HCT116 (cell line): ENCODE results near the gene DCAF15. TPM values are rescaled to one million over a fixed set of nuclear protein-coding genes. Genes with fewer than 3 reads are reported as not detected.

ENCODE experiments used
- ATAC-seq: fragments of 200-7000 bp; cut with Tn5 transposase; 2 replicates; pipeline ENCODE4 v1.9.1; 2020; ENCODE audit warnings: mild to moderate bottlenecking, moderate library complexity
- BruUV-seq: library from RNA; stranded (reverse); fragments of 400-500 nt; replicated peaks from 2 replicates; lab custom pipeline; 2021; lab: Mats Ljungman, UMichigan
- CTCF ChIA-PET: fragments of 300-600 bp; sonication (Branson Sonifier 250); formaldehyde crosslinking; loops from one replicate; lab custom pipeline; 2021; ENCODE audit warnings: antibody characterized with exemption; lab: Charles Lee
- POLR2A ChIA-PET: fragments of 300-600, 350-600 bp; sonication (Branson Sonifier 250); formaldehyde crosslinking; loops from one replicate; lab custom pipeline; 2021; ENCODE audit warnings: antibody characterized with exemption; lab: Charles Lee
- RAD21 ChIA-PET, 2 experiments: fragments of 300-600 bp; sonication (Branson Sonifier 250); formaldehyde crosslinking; loops; one replicate each; lab custom pipeline; 2023; ENCODE audit warnings: low total read pairs in 2 of 2; ENCODE audit not compliant: uncharacterized antibody in 2 of 2, unreplicated experiment in 2 of 2, low non-redundant PET in 1 of 2; lab: Charles Lee
- DNase-seq: peaks from one replicate; pipeline ENCODE4 v3.0.0-alpha.2; 2010; ENCODE audit warnings: low read depth, low spot score
- H2AFZ ChIP-seq: fragments of 200-600 bp; shearing (Covaris generic), sonication (generic); 2 replicates; pipeline ENCODE4 v1.6.1; 2017; ENCODE audit warnings: low read depth, mixed run types, mixed read lengths, antibody characterized with exemption, low read length; ENCODE audit not compliant: poor library complexity, severe bottlenecking
- H3K27ac ChIP-seq: 2 replicates; pipeline ENCODE4 v1.5.1; 2012; ENCODE audit warnings: low read depth, low read length
- H3K27me3 ChIP-seq: fragments of 200-600 bp; sonication (generic); 2 replicates; pipeline ENCODE4 v1.6.1; 2016; ENCODE audit warnings: mixed run types, low read length, mixed read lengths; ENCODE audit not compliant: insufficient read depth
- H3K36me3 ChIP-seq, 2 experiments: fragments of 200-500 bp in 1 of 2; fragments of 200-600 bp in 1 of 2; sonication (Bioruptor generic) in 1 of 2; sonication (generic) in 1 of 2; 2 replicates each; pipeline versions ENCODE4 v1.5.1 to v1.6.1; 2014 to 2016; ENCODE audit warnings: low read length in 2 of 2, inconsistent platforms in 1 of 2, mixed read lengths in 1 of 2, mixed run types in 1 of 2; ENCODE audit not compliant: insufficient read depth in 2 of 2, control insufficient read depth in 1 of 2
- H3K4me1 ChIP-seq, 2 experiments: fragments of 200-600 bp in 1 of 2; sonication (generic) in 1 of 2; 2 replicates each; pipeline versions ENCODE4 v1.5.1 to v1.6.1; 2012 to 2017; ENCODE audit warnings: low read length in 2 of 2, inconsistent platforms in 1 of 2, mild to moderate bottlenecking in 1 of 2, mixed read lengths in 1 of 2, mixed run types in 1 of 2, moderate library complexity in 1 of 2; ENCODE audit not compliant: insufficient read depth in 2 of 2, control insufficient read depth in 1 of 2
- H3K4me2 ChIP-seq: fragments of 200-600 bp; sonication (generic); 2 replicates; pipeline ENCODE4 v1.6.1; 2017; ENCODE audit warnings: mixed run types, low read length, mixed read lengths
- H3K4me3 ChIP-seq, 2 experiments: fragments of 200-600 bp in 1 of 2; sonication (generic) in 1 of 2; replicated peaks in 1 of 2; 2 replicates each; pipeline ENCODE4 v1.5.1; 2011 to 2016; ENCODE audit warnings: low read length in 2 of 2, control low read depth in 1 of 2, low read depth in 1 of 2, mild to moderate bottlenecking in 1 of 2, mixed read lengths in 1 of 2, mixed run types in 1 of 2
- H3K79me2 ChIP-seq: fragments of 200-600 bp; sonication (generic); 2 replicates; pipeline ENCODE4 v1.6.1; 2017; ENCODE audit warnings: mild to moderate bottlenecking, mixed run types, low read length, moderate library complexity, mixed read lengths; ENCODE audit not compliant: insufficient read depth
- H3K9ac ChIP-seq: fragments of 200-600 bp; sonication (generic); 2 replicates; pipeline ENCODE4 v1.6.1; 2016; ENCODE audit warnings: low read length, mixed read lengths
- H3K9me2 ChIP-seq: fragments of 200-600 bp; sonication (generic), shearing (Covaris generic); 2 replicates; pipeline ENCODE4 v1.6.1; 2017; ENCODE audit warnings: mixed run types, mild to moderate bottlenecking, moderate library complexity; ENCODE audit not compliant: insufficient read depth
- H3K9me3 ChIP-seq, 2 experiments: fragments of 200-500 bp in 1 of 2; fragments of 200-600 bp in 1 of 2; sonication (Bioruptor generic) in 1 of 2; sonication (generic) in 1 of 2; 2 replicates each; pipeline ENCODE4 v1.6.1; 2014 to 2017; ENCODE audit warnings: low read length in 2 of 2, mixed read lengths in 2 of 2, inconsistent platforms in 1 of 2, low read depth in 1 of 2, mild to moderate bottlenecking in 1 of 2, mixed run types in 1 of 2, moderate library complexity in 1 of 2; ENCODE audit not compliant: control insufficient read depth in 1 of 2, insufficient read depth in 1 of 2
- H4K20me1 ChIP-seq: fragments of 200-600 bp; sonication (generic), shearing (Covaris generic); 2 replicates; pipeline ENCODE4 v1.6.1; 2017; ENCODE audit warnings: mixed run types, mild to moderate bottlenecking, moderate library complexity; ENCODE audit not compliant: insufficient read depth
- ATF3 ChIP-seq: IDR thresholded peaks from 2 replicates; pipeline ENCODE4 v1.6.1; 2012
- ELF1 ChIP-seq: IDR thresholded peaks from 2 replicates; pipeline ENCODE4 v1.6.1; 2012; ENCODE audit warnings: low read depth, borderline replicate concordance
- POLR2A ChIP-seq: IDR thresholded peaks from 2 replicates; pipeline ENCODE4 v1.7.0; 2011; ENCODE audit warnings: borderline replicate concordance; ENCODE audit not compliant: insufficient read depth, insufficient read length; ENCODE audit errors: extremely low read depth
- RAD21 ChIP-seq: IDR thresholded peaks from 2 replicates; pipeline ENCODE4 v1.6.1; 2012; ENCODE audit warnings: low read depth, mild to moderate bottlenecking
- REST ChIP-seq: IDR thresholded peaks from 2 replicates; pipeline ENCODE4 v1.6.1; 2012; ENCODE audit warnings: low read depth
- SIN3A ChIP-seq: IDR thresholded peaks from 2 replicates; pipeline ENCODE4 v1.6.1; 2012; ENCODE audit warnings: low read depth
- TCF7L2 ChIP-seq: IDR thresholded peaks from 2 replicates; pipeline ENCODE4 v1.7.0; 2011; ENCODE audit warnings: borderline replicate concordance, inconsistent platforms; ENCODE audit not compliant: insufficient read depth, insufficient read length; ENCODE audit errors: extremely low read depth
- YY1 ChIP-seq: IDR thresholded peaks from 2 replicates; pipeline ENCODE4 v1.6.1; 2011; ENCODE audit warnings: low read length, low read depth, moderate library complexity, mild to moderate bottlenecking; ENCODE audit not compliant: insufficient replicate concordance; ENCODE audit errors: extremely low read depth
- ZBTB33 ChIP-seq: IDR thresholded peaks from 2 replicates; pipeline ENCODE4 v1.6.1; 2011; ENCODE audit warnings: mild to moderate bottlenecking, low read length, moderate library complexity; ENCODE audit not compliant: insufficient replicate concordance; ENCODE audit errors: extremely low read depth
- ZNF274 ChIP-seq: fragments of 200-500 bp; sonication (Bioruptor generic); IDR thresholded peaks from 2 replicates; pipeline ENCODE4 v1.6.1; 2014; ENCODE audit warnings: mild to moderate bottlenecking, low read depth, low read length, inconsistent platforms
- intact Hi-C: fragments of 100-400 bp; cut with micrococcal nuclease; formaldehyde crosslinking; loops from 2 replicates; pipeline ENCODE4 v1.10.0; 2022
- total RNA-seq: library from RNA; stranded (reverse); gene quantifications from one replicate; pipeline ENCODE4 v1.2.1, GENCODE V29; 2021; ENCODE audit not compliant: unreplicated experiment

DCAF15 gene
- total RNA-seq, 1 experiment from 2014 or later, result 46.2 TPM

GRCh38 chr19:13918726-13919411 is 33.4 kb upstream of the DCAF15 start (continued):
- no peak for TF ChIP-seq ZBTB33
- TF ChIP-seq SIN3A, result no peak
- TF ChIP-seq YY1, result no peak
- no peak for TF ChIP-seq ZNF274
- no peak for TF ChIP-seq RAD21

- H3K4me3 ChIP-seq, result no peak overlapping the region
- H3K9me3 ChIP-seq, result peaks cover 0 to 6% of the 10 kb centered on the region in 2 experiments; a peak in 1 of 4 replicates
- intact Hi-C loops, result no loop called here
- no peak for TF ChIP-seq TCF7L2
- TF ChIP-seq REST, result no peak
- TF ChIP-seq ZBTB33, result no peak
- no peak for TF ChIP-seq ATF3
- TF ChIP-seq ELF1, result no peak
- TF ChIP-seq POLR2A, result no peak
- H3K27me3 ChIP-seq, result no peaks in the 10 kb centered on the region
- ChIA-PET RAD21 (no interaction called here), POLR2A (no interaction called here), CTCF (no interaction called here)
- H3K4me2 ChIP-seq, result no peak overlapping the region
- H3K9me2 ChIP-seq, result no peaks in the 10 kb centered on the region
- no peak for DNase-seq
- no peaks in the 10 kb centered on the region for H4K20me1 ChIP-seq
- H3K27ac ChIP-seq, result no peak overlapping the region
- H3K4me1 ChIP-seq, result no peaks in the 10 kb centered on the region
- ATAC-seq, result no peak
- H2AFZ ChIP-seq, result no peak overlapping the region
- H3K36me3 ChIP-seq, result peaks cover 10 to 33% of the 10 kb centered on the region in 2 experiments
- no peak overlapping the region for H3K9ac ChIP-seq
- no peaks in the 10 kb centered on the region for H3K79me2 ChIP-seq
- no TSS peak for BruUV-seq
Measured at GRCh38 chr19:13920524-13920923, 31.8 kb upstream of the DCAF15 start.
